ENCODE measurements around the gene UNCX.
"Not testable (repeated sequence)": the region's sequence is repeated elsewhere in the genome, so short reads cannot be mapped to it uniquely, and the experiment has no call there.

UNCX gene

DNA sequence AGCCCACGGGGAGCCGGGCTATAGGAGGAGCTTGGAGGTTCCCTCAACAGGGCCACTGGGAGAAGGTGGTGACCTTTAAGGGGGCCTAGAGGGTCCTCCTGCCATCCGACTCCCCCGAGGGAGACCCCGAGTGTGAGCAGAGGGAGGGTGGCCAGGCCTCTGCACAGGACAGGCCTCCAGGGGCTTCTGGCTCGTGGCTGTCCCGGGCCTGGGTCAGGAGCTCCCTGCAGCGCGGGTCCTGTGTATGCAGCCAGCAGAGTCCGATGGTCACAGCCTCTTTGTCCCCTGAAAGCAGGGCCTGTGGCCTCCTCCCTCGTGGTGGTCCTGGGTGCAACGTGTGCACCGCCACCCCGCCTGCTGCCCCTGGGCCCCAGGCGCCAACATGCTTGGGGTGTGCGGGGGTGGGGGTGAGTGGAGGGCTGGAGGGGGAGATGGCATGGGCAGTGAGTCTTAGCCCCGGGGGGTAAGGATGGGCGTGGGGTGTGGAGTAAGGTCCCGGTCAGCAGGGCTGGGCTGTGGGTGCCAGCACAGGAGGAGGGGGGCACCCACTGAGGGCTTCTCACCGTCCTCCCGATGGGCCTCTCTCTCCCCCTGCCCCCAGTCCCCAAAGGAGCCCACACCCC, 27.1 kb downstream of the UNCX start:
- DNase-seq, result no peak

DNA sequence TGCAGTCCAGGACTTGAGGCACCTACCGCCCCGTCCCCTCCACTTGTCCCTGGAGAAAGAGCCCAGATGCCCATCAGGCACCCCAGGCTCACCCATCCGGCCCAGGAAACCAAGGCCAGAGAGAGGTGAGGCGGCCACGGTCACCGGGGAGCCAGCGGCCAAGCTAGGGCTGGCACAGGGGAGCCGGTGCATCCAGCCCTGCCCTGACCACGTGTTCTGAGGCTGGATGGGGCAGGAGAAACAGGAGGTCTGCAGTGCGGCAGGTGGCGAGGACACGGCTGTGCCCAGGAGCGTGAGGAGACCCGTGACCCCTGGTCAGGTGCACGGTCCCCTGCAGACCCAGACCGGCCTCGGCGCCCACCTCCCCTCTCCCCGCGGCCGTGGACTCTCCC, 27.6 kb downstream of the UNCX start:
- no peak for DNase-seq

GRCh38 chr7:1261036-1261435, 28.4 kb downstream of the UNCX start:
- not testable (repeated sequence) for DNase-seq

DNA sequence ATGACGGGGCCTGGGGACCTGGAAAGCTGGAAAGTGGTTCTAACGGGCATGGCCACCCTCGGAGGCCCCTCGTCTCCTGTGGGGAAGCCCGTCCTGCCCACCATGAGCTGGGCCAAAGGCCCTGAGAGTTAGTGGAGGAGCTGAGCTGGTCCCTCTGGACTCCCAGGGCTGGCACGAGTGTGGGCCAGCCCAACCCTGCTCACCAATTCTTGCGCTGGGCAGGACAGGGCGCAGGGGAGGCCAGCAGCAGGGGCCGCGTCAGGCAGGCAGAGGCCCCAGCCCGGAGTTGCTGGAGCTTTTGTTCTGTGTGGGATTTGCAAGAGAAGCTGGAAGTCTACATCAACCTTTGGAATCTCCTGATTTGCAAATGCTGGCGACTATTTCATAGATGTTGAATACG, 29.8 kb downstream of the UNCX start:
- no peak for DNase-seq

DNA sequence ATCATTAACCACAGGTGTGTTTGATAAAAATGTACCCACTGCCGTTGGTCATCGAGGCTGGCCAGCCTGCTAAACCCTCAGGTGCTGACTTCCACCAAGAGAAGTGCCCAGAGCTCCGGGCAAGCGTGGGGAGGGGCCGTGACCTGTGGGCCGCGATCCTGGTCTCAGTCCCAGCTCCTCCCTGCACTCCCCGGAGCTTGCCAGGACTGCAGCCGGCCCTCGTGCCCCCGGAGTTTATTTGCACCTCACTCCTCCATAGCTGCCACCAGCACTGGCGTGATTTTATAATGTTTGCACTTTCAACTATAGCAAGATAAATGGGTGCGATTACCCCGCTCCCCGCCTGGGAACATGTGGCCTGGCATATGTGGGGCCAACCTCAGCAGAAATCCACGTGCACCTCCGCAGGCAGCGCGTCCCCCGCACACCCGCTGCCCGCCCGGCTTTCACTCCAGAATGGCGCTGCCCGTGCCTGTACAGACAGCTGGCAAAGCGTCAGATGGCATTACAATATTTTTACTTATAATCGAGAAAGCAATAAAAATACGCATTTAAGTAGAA, 30.8 kb downstream of the UNCX start:
- DNase-seq, result no peak

GRCh38 chr7:1264345-1265280, 31.9 kb downstream of the UNCX start:
- no peak for DNase-seq

GRCh38 chr7:1267016-1267900, 34.6 kb downstream of the UNCX start:
- DNase-seq, result no peak

DNA sequence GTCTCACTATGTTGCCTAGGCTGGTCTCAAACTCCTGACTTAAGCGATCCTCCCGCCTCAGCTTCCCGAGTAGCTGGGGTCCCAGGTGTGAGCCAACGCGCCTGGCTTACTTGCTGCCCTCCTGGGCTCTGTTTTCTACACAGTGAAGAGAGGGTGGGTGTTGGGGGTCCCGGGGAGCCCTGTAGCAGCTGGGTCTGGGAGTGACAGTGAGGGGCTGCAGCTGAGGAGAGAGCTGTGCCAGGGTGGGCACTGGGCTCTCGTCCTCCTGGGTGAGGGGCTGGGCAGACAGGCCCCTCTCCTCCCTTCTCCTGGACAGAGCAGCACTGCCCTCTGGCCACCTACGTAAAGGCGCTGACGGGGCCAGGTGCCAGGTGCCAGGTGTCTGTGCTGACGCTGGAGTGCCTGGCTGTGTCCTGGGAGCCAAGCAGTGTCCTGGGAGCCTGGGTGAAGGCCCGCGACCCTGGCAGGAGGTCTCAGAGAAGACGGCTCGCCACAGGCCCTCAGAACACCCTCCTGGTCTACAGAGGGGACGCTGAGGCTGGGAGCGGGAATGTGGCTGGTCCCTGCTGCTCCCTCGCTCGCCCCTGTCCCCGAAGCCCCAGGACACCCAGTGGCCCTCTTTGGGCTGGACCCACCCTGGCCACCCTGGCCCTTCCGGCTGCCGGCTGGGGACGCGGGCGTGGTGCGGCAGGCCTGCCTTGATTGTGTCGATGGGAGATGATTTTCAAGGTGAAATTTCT, 35.6 kb downstream of the UNCX start:
- no peak for DNase-seq

- no peak for DNase-seq
Observed at GRCh38 chr7:1268866-1269265, 36.2 kb downstream of the UNCX start.

DNA sequence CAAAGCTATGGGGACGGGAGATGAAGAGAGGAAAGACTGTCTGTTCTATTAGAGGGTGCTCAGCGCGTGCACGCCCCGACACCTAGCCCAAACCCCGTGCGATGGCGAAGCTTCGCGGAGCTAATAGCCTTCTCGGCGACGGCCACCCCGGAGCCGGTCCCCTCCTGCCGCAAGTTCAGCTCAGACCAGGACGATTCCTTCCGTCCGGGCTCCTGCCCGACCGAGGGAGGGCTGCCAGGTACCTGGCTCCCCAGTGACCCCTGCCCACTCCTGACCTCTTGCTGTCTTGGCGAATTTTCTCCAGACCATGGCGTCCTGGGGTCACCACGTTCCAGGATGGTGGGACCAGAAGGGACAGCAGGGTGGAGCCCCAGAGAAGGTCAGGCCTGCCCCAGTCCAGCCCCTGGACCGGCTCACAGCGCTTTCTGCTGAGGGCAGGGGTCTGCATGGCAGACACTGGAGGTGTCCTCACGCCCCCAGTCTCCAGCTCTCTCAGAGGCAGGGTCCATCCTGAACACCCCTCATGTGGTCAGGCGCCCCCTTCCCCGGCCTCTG, 36.7 kb downstream of the UNCX start:
- no peak for DNase-seq

- no peak for DNase-seq
Observed at GRCh38 chr7:1270181-1270580, 37.5 kb downstream of the UNCX start.

- no peak for DNase-seq
Observed at GRCh38 chr7:1271046-1271445, 38.4 kb downstream of the UNCX start.

DNA sequence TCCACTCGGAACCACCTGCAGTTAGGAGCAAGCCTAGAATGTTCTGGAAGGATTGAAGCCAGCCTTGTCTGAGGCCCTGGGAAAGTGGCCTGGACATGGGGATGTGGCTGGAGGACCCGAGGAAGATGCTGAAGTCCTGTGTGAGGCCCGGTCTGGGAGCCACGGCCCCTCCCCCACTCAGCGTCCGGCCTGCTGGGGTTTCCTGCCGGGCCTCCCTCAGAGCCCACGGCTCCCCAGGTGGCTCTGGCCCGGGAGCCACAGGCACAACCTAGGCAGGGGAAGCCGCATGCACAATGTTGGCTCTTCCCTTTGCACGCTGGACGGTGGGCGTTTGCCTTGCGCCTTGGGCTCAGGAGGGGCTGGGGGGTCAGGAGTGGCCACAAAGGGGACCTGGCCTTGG, 39.0 kb downstream of the UNCX start:
- DNase-seq, result no peak

DNA sequence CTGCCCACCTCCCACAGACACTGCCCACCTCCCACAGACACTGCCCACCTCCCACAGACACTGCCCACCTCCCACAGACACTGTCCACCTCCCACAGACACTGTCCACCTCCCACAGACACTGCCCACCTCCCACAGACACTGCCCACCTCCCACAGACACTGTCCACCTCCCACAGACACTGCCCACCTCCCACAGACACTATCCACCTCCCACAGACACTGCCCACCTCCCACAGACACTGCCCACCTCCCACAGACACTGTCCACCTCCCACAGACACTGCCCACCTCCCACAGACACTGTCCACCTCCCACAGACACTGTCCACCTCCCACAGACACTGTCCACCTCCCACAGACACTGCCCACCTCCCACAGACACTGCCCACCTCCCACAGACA, 39.5 kb downstream of the UNCX start:
- DNase-seq, result not testable (repeated sequence)

DNA sequence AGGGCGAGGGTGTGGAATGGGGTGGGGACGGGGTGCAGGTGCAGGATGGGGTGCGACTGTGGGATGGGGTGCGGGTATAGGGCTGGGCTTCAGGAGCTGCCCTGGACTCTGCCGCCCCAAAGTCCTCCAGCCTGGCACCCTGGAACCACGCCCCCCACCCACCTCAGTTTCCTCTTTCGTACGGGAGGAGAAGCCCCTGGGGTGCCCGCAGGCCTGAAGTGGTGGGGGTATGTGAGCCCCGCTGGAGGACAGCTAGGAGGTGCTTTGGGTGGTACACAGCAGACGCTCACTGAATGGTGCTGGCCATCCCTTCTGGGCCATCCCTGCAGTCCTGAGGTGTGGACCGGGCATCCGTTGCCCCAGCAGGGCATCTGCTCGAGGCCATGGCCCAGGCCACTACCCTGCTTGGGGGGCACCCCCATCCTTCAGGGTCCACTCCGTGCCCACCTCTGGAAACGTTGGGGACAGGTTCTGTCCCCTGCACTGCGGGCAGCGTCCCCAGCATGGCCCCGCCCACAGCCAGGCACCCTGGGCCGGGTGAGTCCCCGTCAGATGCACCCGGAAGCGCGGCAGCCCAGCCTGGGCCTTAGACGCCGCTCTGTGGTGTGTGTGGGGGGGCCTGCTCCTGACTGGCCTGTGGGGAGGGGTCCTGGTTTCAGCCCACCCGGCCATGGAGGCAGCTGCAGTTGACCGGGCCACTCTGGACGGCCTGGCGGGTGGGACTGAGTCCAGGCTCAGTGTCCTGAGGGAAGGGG, 41.6 kb downstream of the UNCX start:
- no peak for DNase-seq

DNA sequence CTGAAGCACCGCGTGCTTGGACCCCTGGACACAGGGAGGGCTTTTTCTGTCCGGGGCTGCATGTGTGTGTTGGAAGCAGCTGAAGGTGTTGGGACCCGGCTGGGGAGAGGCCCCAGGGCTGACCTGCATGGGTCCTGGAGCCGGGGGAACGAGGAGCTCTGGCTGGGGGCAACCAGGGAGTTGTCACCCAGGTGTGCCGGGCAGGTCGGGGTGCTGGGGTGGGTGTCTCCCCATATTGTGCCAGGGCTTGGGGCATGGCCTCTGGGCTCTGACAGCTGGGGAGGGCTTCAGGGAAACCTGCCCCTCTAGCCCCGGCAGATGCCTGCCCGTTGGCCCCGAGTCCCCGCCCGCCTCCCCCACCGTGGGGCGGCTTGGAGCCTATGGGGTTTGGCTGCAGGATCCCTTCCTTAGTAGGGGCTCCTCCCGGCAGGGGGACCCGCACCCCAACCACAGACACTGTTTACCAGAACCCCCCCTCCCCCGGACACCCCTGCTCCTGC, 42.3 kb downstream of the UNCX start:
- no peak for DNase-seq

GRCh38 chr7:1275451-1276381, 43.0 kb downstream of the UNCX start:
- DNase-seq, result no peak

GRCh38 chr7:1276626-1277175, 44.0 kb downstream of the UNCX start:
- DNase-seq, result no peak

GRCh38 chr7:1278543-1278942, 45.9 kb downstream of the UNCX start:
- DNase-seq, result no peak

DNA sequence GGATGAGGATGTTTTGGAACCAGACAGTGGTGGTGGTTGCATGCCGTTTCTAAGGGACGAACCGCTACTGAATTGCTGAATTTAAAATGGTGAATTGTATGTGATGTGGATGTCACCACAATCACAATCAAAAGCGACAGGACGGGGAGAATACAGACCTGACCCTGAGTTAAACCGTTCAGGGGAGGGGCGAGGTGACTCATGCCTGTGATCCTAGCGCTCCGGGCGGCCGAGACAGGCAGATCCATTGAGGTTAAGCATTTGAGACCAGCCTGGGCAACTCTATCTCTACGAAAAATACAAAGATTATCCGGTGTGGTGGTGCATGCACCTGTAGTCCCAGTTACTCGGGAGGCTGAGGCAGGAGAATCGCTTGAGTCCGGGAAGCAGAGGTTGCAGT, 46.4 kb downstream of the UNCX start:
- no peak for DNase-seq
